Breast epithelium (tissue), 4 donors: Measurements from ENCODE around the gene LRP2. TPM values are rescaled to one million over a fixed set of nuclear protein-coding genes. Genes with fewer than 3 reads are reported as not detected.

ENCODE experiments used
- DNase-seq, 2 donors: peaks; one replicate each; pipeline ENCODE4 v3.0.0-alpha.2; 2019; ENCODE audit warnings: low spot score in 2 of 2
- H3K27ac ChIP-seq, 2 donors: fragments of 200-600 bp; sonication (generic) in 1 of 2; one replicate each; pipeline ENCODE4 v1.5.1; 2016 to 2019; ENCODE audit warnings: mild to moderate bottlenecking in 1 of 2
- H3K27me3 ChIP-seq, 2 donors: fragments of 200-600 bp; sonication (generic) in 1 of 2; one replicate each; pipeline versions ENCODE4 v1.5.1 to v1.6.0; 2017 to 2019; ENCODE audit warnings: control low read depth in 1 of 2, mild to moderate bottlenecking in 1 of 2
- H3K36me3 ChIP-seq: fragments of 200-600 bp; one replicate; pipeline ENCODE4 v1.5.1; 2019
- H3K4me1 ChIP-seq, 2 donors: fragments of 200-600 bp; sonication (generic); one replicate each; pipeline ENCODE4 v1.5.1; 2016 to 2019; ENCODE audit warnings: control low read depth in 1 of 2
- H3K4me3 ChIP-seq, 3 donors: fragments of 200-600 bp; sonication (generic); 1 replicate in 2 of 3; 2 replicates in 1 of 3; pipeline ENCODE4 v1.5.1; 2016 to 2019; ENCODE audit warnings: mild to moderate bottlenecking in 3 of 3, moderate library complexity in 2 of 3
- H3K9me3 ChIP-seq, 2 donors: fragments of 200-600 bp; sonication (generic) in 1 of 2; one replicate each; pipeline ENCODE4 v1.5.1; 2016 to 2019; ENCODE audit warnings: control low read depth in 1 of 2
- CTCF ChIP-seq, 3 donors: fragments of 450-650 bp; IDR thresholded peaks; one replicate each; pipeline ENCODE4 v1.5.1; 2016 to 2017; ENCODE audit warnings: antibody characterized with exemption in 3 of 3, mild to moderate bottlenecking in 3 of 3, moderate library complexity in 3 of 3
- POLR2A ChIP-seq: fragments of 450-650 bp; IDR thresholded peaks from one replicate; pipeline ENCODE4 v1.6.1; 2016; ENCODE audit warnings: antibody characterized with exemption, mild to moderate bottlenecking, moderate library complexity
- POLR2AphosphoS5 ChIP-seq, 3 donors: sonication (generic); formaldehyde crosslinking; IDR thresholded peaks; one replicate each; pipeline ENCODE4 v1.6.1; 2017; ENCODE audit warnings: antibody characterized with exemption in 3 of 3
- intact Hi-C: fragments of 100-400 bp; cut with DNase I; formaldehyde crosslinking; loops from one replicate; pipeline ENCODE4 v1.15.1; 2023; ENCODE audit warnings: low total_unique reads
- total RNA-seq, 3 donors: library from RNA; depleted of rRNA; stranded (reverse); fragments of >200 nt; gene quantifications; one replicate each; pipeline ENCODE4 v1.1.0, GENCODE V29; 2016

The LRP2 gene
- total RNA-seq, 3 donors from 2014 or later, result under 0.01 to 60.4 (median 19.7) TPM

DNA sequence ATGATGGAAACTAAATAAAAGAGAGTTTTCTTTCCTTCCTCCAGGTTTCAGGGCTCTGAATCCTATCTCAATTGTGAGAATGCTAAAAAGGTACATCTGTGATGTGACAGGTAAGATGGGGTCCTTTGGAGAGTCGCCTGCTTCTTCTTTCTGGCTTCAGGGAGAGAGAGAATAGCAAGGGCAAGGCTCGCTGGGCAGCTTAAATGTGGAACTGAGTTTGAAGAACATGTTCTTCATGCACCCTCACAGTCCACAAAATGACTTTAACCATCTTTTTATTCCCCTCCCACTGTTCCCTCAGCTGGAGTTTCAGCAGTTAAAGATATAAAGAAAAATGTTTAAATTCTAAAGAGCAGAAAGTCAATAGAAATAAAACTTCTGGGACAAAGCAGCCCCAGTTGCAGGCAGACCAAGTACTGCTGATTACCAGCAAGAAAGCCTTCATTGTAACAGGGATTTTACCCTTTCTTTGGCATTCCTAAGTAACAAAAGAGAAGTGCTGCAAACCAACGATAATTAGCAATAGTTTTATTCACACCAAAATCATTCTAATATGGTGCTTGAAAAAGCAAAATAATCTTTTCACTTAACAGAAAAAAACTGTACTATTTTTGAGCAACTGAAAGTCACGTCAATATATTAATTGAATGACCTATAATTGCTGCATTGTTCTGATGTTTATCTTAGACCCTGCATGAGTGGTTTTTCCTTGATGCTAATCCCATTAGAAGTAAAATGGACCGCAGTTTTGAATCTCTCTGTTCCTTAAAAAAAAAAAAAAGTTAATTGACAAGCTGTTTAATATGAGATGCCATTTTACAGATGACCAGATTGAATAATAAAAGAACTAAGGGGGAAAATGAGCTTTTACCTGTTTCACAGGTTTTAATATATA lies 61.5 kb downstream of the LRP2 start:
- intact Hi-C loops, result no loop called here
- TF ChIP-seq POLR2A (no peak), POLR2AphosphoS5 (IDR thresholded peaks at IDR 0.05) (no peak), CTCF (IDR thresholded peaks at IDR 0.05) (no peak)
- Histone ChIP-seq H3K9me3 (no peaks in the 10 kb centered on the region), H3K36me3 (no peaks in the 10 kb centered on the region), H3K27ac (no peak overlapping the region), H3K4me1 (no peaks in the 10 kb centered on the region), H3K4me3 (no peak overlapping the region), H3K27me3 (no peaks in the 10 kb centered on the region)
- DNase-seq, result no peak

DNA sequence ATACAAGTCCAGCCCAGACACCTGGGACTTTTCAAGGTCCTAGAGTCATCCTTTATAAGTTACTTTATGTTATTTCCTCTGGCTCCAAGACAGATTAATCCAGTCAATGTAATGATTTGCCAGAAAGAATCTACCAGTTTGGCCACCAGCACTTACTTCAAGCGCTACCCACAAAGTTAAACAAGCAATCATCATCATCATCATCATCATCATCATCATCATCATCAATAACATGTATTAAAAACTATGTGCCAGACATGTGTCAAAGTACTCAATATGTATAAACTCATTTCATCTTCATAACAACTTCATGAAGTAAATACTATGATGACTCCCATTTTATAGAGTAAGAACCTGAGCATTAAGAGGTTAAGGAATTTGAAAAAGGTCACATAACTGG lies 64.3 kb downstream of the LRP2 start:
- Histone ChIP-seq H3K4me3 (no peak overlapping the region), H3K4me1 (no peaks in the 10 kb centered on the region), H3K27ac (no peak overlapping the region), H3K36me3 (no peaks in the 10 kb centered on the region), H3K9me3 (no peaks in the 10 kb centered on the region), H3K27me3 (no peaks in the 10 kb centered on the region)
- DNase-seq, result no peak
- no peak for TF ChIP-seq CTCF (IDR thresholded peaks at IDR 0.05)
- intact Hi-C loops, result no loop called here

DNA sequence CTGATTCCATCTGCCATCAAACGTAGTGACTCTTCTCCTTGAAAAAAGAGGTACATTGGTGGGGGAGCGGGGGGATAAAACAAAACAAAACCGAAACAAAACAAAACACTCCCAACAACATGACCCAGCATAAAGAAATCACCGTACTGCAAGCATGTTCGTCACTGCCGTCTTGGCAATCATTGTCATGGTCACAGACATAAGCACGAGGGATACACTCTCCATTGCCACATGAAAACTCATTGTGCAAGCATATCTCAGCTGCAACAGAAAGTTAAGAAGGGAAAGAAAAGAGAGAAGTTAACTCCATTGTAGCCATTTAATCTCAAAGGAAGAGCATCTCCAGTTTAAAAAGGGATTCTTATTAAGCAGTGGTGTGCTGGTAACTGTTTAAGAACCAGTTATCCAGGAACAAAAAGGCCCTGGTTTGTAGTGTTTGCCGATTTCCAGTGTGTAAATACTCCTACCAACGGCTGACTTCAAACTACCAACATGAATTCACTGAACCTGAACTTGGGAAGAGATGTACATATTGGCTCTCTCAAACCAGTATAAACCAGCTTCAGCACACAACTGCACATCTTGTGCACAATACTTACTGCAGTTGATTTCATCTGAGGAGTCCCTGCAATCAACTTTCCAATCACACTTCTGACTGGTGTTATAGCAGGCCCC lies 68.2 kb downstream of the LRP2 start:
- TF ChIP-seq POLR2AphosphoS5 (IDR thresholded peaks at IDR 0.05) (no peak), CTCF (IDR thresholded peaks at IDR 0.05) (no peak), POLR2A (no peak)
- no peak for DNase-seq
- no peaks in the 10 kb centered on the region for H3K27me3 ChIP-seq
- H3K9me3 ChIP-seq, result no peaks in the 10 kb centered on the region
- H3K4me3 ChIP-seq, result no peak overlapping the region
- no peaks in the 10 kb centered on the region for H3K36me3 ChIP-seq
- H3K27ac ChIP-seq, result peak overlapping the region in 1 of 2 donors; percentile 66
- intact Hi-C loops, result no loop called here
- no peaks in the 10 kb centered on the region for H3K4me1 ChIP-seq

GRCh38 chr2:169291517-169291916 lies 70.8 kb downstream of the LRP2 start:
- H3K36me3 ChIP-seq, result no peaks in the 10 kb centered on the region
- DNase-seq, result no peak
- no peak overlapping the region for H3K4me3 ChIP-seq
- H3K27me3 ChIP-seq, result no peaks in the 10 kb centered on the region
- intact Hi-C loops, result no loop called here
- no peaks in the 10 kb centered on the region for H3K4me1 ChIP-seq
- no peak overlapping the region for H3K27ac ChIP-seq
- no peaks in the 10 kb centered on the region for H3K9me3 ChIP-seq
- TF ChIP-seq POLR2AphosphoS5 (IDR thresholded peaks at IDR 0.05) (no peak), CTCF (IDR thresholded peaks at IDR 0.05) (no peak), POLR2A (no peak)

DNA sequence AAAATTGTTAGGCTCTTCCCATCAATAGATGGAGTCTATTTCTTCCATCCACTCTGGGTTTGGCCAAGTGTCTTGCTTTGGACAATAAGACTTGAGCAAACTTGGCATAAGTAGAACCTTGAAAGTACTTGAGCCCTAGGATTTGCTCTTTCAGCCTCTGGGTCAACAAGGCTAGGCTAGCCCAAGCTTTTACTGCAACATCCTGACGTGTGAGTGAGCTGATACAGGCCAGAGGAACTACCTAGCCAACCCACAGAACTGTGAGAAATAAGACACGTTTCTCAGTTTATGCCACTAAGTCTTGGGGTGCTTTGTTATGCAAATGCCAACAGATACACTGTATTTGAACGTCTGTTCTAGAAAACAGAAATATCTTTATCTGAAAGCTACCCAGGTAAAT lies 71.9 kb downstream of the LRP2 start:
- Histone ChIP-seq H3K36me3 (no peaks in the 10 kb centered on the region), H3K27me3 (no peaks in the 10 kb centered on the region), H3K9me3 (no peaks in the 10 kb centered on the region), H3K4me1 (no peaks in the 10 kb centered on the region), H3K4me3 (no peak overlapping the region), H3K27ac (no peak overlapping the region)
- DNase-seq, result no peak
- intact Hi-C loops, result no loop called here
- no peak for TF ChIP-seq POLR2A
- no peak for TF ChIP-seq POLR2AphosphoS5 (IDR thresholded peaks at IDR 0.05)
- TF ChIP-seq CTCF (IDR thresholded peaks at IDR 0.05), result no peak
